Measurements from ENCODE around the gene ZBTB5. TPM values are rescaled to one million over a fixed set of nuclear protein-coding genes. Genes with fewer than 3 reads are reported as not detected.

Gene ZBTB5
- total and polyA plus RNA-seq, 2 donors (not counting 3 experiments of a cell fraction or from before 2014, with no cell fraction given), result 10.0 to 13.7 TPM

- H3K4me3 ChIP-seq (replicated peaks in 1 of 3; ENCODE audit: insufficient read depth in 1 of 3, low read depth in 1 of 3, low read length in 3 of 3), result no peak overlapping the region
- no peaks in the 10 kb centered on the region for H3K9me1 ChIP-seq (replicated peaks; ENCODE audit: control insufficient read depth, extremely low read depth, insufficient read depth, low read length)
- dilution Hi-C loops (cut with MboI; ENCODE audit: extremely low pct_ligation_motif_present, low sequenced_read_pairs), result no loop called here
- DNase-seq (ENCODE audit: low read depth, low spot score) (no peak), FAIRE-seq (no peak)
- ChIA-PET POLR2A (no interaction called here), CTCF (interaction anchor here (1.0 to 2.6 kb wide), 6 partner anchors 16 to 541 kb away, joined by 3 to 28 read pairs (median 6); no protein-coding TSS in a partner anchor)
- no peak overlapping the region for H2AFZ ChIP-seq (ENCODE audit: low read depth, low read length)
- no peak overlapping the region for H3K4me2 ChIP-seq (ENCODE audit: insufficient read depth, low read length)
- H3K79me2 ChIP-seq (ENCODE audit: control insufficient read depth, insufficient read depth, low read length), result no peaks in the 10 kb centered on the region
- TF ChIP-seq POLR2A (IDR thresholded peaks at IDR 0.05; ENCODE audit: low read depth, low read length), result no peak
- TF ChIP-seq JUN (IDR thresholded peaks at IDR 0.05; ENCODE audit: borderline replicate concordance, insufficient read depth, insufficient read length, low read depth), result no peak
- peak; percentile 9 to 11 for TF ChIP-seq CTCF (IDR thresholded peaks at IDR 0.05; ENCODE audit: extremely low read depth in 1 of 2, insufficient read depth in 1 of 2, low read depth in 1 of 2, low read length in 2 of 2)
- no peak for TF ChIP-seq EZH2 (IDR thresholded peaks at IDR 0.05; ENCODE audit: borderline replicate concordance, low read depth, low read length, severe bottlenecking)
- no peaks in the 10 kb centered on the region for H4K20me1 ChIP-seq (replicated peaks; ENCODE audit: control insufficient read depth, extremely low read depth, insufficient read depth, low read length)
- no peaks in the 10 kb centered on the region for H3K4me1 ChIP-seq (ENCODE audit: control insufficient read depth, extremely low read depth, insufficient read depth, low read length)
- no peaks in the 10 kb centered on the region for H3K36me3 ChIP-seq (ENCODE audit: control insufficient read depth in 2 of 2, extremely low read depth in 1 of 2, insufficient read depth in 2 of 2, low read length in 2 of 2)
- BruUV-seq (replicated peaks), result no TSS peak
- no peak overlapping the region for H3K9ac ChIP-seq (replicated peaks; ENCODE audit: extremely low read depth, insufficient read depth, low read length)
- H3K9me3 ChIP-seq (replicated peaks; ENCODE audit: control insufficient read depth, insufficient read depth, low read length), result no peaks in the 10 kb centered on the region
- peaks cover under 1 to 4% of the 10 kb centered on the region in 2 experiments for H3K27me3 ChIP-seq (ENCODE audit: control insufficient read depth in 2 of 2, insufficient read depth in 2 of 2, low read length in 2 of 2)
- no peak overlapping the region for H3K27ac ChIP-seq (ENCODE audit: insufficient read depth, low read depth, low read length)
- intact Hi-C loops (cut with micrococcal nuclease), result loop anchor here (10.0 kb wide), 1 partner anchor 94 kb away; no protein-coding TSS in a partner anchor
Observed at GRCh38 chr9:37410969-37411785, 54.1 kb downstream of the ZBTB5 start.

All from endothelial cell of umbilical vein (primary cell).